ENCODE data around the gene BRSK1.

Gene BRSK1

DNA sequence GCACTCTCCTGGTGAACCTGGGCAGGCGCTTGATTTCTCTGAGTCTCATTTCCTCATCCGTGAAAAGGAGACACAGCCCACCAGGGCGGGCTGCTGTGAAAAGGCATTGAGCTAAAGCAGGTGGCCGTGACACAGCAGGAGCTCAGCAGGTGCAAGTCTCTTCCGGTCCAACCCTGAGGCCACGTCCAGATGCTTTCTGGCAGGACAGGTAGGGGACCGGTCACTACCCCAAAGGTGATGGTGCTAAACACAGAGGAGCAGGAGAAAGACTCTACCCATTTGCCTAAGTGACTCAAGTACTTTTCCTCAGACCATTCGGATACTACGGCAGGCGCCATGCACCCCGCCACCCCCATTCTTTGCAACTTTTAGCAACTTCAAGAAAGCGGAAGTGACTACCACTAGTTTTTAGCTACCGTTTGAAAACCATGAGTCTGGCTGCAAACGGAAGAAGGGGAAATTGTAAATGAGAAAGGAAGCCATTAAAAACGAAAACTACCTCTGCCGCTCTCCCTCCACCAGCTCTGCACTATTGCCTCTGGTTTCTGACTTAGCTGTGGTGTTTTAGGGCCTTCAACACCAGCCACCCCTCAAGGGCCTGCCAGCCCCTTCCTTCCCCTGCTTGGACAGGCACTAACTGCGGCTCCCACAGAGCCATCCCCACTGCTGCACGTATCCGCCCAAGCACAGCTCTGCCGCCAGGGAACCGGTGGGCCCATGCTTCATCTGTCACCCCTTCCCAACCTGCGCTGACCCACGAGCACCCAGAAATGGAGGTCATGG, 29.8 kb upstream of the BRSK1 start:
- Histone ChIP-seq H3K27ac (ENCODE audit: insufficient read depth, low read depth, low read length, poor library complexity, severe bottlenecking) (no peak overlapping the region), H3K4me3 (ENCODE audit: insufficient read depth, low read depth, low read length) (no peak overlapping the region), H3K4me1 (ENCODE audit: control insufficient read depth, insufficient read depth, low read length) (peaks cover 16% of the 10 kb centered on the region), H3K36me3 (ENCODE audit: control insufficient read depth, insufficient read depth, low read length) (no peaks in the 10 kb centered on the region), H3K27me3 (ENCODE audit: control insufficient read depth, insufficient read depth, low read length, poor library complexity, severe bottlenecking) (no peaks in the 10 kb centered on the region), H3K9me3 (ENCODE audit: control insufficient read depth, low read length) (no peaks in the 10 kb centered on the region)
- 87% methylated on average over 23 of the region's 23 CpGs for WGBS, 2 experiments

DNA sequence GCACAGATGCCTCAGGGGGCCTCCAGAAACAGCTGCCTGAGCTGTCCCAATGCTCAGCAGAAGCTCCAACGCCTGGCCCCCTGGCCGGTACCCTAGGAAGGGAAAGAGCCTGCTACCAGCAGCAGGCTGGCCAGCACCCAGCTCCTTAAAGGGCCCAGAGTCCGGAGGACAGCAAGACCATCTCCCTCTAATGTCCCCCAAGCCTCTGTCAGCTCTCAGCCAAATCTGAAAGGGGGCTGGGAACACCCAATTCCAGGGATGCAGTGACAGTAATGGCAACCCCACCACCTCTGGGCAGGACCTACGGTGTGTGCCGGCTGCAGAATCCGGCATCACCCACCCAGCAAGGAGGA, 29.2 kb upstream of the BRSK1 start:
- Histone ChIP-seq H3K9me3 (ENCODE audit: control insufficient read depth, low read length) (no peaks in the 10 kb centered on the region), H3K27me3 (ENCODE audit: control insufficient read depth, insufficient read depth, low read length, poor library complexity, severe bottlenecking) (no peaks in the 10 kb centered on the region), H3K36me3 (ENCODE audit: control insufficient read depth, insufficient read depth, low read length) (no peaks in the 10 kb centered on the region), H3K4me1 (ENCODE audit: control insufficient read depth, insufficient read depth, low read length) (peaks cover 17% of the 10 kb centered on the region), H3K27ac (ENCODE audit: insufficient read depth, low read depth, low read length, poor library complexity, severe bottlenecking) (no peak overlapping the region), H3K4me3 (ENCODE audit: insufficient read depth, low read depth, low read length) (no peak overlapping the region)
- WGBS, 2 experiments: 89 to 94% methylated on average over 6 of the region's 6 CpGs

DNA sequence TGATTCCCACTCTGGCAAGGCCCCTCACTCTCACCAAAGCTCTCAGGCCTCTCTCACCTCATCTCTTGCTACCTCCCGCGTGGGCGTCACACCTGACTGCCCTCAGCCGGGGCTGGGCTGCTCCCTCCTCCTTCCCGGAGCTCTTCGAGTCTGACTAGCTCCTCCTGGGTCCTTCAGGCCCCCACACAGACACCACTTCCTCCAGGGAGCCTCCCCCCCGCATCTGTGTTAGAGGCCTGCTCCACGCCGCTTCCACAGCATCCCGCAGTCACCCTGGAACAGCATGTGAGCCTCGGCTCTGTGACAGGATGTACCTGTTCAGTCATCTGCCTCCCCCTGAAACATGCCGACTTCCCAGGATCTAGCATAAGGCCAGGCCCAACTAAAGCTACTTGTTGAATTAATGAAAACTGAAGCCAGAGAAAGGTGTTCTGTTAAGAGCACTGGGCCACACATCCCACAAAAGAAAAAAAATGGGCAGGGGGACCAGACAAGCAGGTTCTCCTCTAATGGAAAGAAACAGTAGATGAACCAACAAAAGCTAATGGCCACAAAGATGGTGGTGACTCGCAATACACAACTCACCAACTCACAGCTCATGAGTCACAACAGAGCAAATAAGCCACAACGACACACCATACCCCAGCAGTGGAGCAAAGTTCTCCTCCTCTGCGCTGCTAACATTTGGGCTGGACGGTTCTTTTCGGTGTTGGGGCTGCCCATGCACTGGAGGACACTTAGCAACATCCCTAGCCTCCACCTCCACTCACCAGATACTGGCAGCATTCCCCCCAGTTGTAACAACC, 28.0 kb upstream of the BRSK1 start:
- Histone ChIP-seq H3K27ac (ENCODE audit: insufficient read depth, low read depth, low read length, poor library complexity, severe bottlenecking) (no peak overlapping the region), H3K36me3 (ENCODE audit: control insufficient read depth, insufficient read depth, low read length) (no peaks in the 10 kb centered on the region), H3K9me3 (ENCODE audit: control insufficient read depth, low read length) (no peaks in the 10 kb centered on the region), H3K4me3 (ENCODE audit: insufficient read depth, low read depth, low read length) (no peak overlapping the region), H3K27me3 (ENCODE audit: control insufficient read depth, insufficient read depth, low read length, poor library complexity, severe bottlenecking) (no peaks in the 10 kb centered on the region), H3K4me1 (ENCODE audit: control insufficient read depth, insufficient read depth, low read length) (peaks cover 25% of the 10 kb centered on the region)
- 82 to 84% methylated on average over 17 of the region's 17 CpGs for WGBS, 2 experiments

DNA sequence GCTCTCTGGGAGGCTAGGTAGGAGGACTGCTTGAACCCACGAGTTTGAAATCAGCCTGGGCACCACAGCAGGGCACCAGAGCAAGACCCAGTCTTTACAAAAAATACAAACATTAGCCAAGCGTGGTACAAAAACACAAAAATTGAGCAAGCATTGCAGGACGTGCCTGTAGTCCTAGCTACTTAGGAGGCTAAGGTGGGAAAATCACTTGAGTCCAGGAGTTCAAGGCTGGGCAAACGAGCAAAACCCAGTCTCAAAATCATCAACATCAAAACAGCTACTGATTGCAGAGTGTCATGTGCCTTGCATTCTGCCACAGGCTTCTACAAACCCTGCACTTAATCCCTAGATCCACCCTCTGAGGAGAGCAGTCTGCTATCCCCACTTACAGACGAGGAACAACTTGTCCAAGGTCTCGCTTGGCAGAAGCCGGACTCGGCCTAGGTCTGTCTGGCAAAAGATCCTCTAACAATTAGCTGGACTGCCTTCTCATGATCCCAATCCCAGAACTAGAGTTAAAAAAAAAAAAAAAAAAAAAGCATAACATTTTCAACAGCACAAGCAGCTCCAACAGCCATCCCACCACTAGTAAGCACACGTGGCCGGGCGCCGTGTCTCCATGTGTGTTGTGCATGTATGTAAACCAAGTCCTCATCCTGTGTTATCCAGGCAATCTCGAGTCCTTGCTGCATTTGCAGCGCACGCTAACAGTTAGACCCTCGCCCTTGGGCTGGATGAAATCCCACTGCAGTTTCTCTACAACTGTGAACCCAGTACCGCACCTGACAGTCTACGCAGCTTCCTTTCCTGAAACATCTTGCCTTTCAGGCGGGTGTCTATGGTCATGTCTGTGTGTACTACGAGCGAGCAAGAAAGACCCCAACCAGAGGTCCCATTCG, 27.0 kb upstream of the BRSK1 start:
- Histone ChIP-seq H3K27ac (ENCODE audit: insufficient read depth, low read depth, low read length, poor library complexity, severe bottlenecking) (no peak overlapping the region), H3K4me3 (ENCODE audit: insufficient read depth, low read depth, low read length) (peak overlapping the region; percentile 86), H3K4me1 (ENCODE audit: control insufficient read depth, insufficient read depth, low read length) (peaks cover 25% of the 10 kb centered on the region), H3K36me3 (ENCODE audit: control insufficient read depth, insufficient read depth, low read length) (no peaks in the 10 kb centered on the region), H3K9me3 (ENCODE audit: control insufficient read depth, low read length) (no peaks in the 10 kb centered on the region), H3K27me3 (ENCODE audit: control insufficient read depth, insufficient read depth, low read length, poor library complexity, severe bottlenecking) (no peaks in the 10 kb centered on the region)
- WGBS, 2 experiments: 85 to 88% methylated on average over 22 of the region's 22 CpGs

DNA sequence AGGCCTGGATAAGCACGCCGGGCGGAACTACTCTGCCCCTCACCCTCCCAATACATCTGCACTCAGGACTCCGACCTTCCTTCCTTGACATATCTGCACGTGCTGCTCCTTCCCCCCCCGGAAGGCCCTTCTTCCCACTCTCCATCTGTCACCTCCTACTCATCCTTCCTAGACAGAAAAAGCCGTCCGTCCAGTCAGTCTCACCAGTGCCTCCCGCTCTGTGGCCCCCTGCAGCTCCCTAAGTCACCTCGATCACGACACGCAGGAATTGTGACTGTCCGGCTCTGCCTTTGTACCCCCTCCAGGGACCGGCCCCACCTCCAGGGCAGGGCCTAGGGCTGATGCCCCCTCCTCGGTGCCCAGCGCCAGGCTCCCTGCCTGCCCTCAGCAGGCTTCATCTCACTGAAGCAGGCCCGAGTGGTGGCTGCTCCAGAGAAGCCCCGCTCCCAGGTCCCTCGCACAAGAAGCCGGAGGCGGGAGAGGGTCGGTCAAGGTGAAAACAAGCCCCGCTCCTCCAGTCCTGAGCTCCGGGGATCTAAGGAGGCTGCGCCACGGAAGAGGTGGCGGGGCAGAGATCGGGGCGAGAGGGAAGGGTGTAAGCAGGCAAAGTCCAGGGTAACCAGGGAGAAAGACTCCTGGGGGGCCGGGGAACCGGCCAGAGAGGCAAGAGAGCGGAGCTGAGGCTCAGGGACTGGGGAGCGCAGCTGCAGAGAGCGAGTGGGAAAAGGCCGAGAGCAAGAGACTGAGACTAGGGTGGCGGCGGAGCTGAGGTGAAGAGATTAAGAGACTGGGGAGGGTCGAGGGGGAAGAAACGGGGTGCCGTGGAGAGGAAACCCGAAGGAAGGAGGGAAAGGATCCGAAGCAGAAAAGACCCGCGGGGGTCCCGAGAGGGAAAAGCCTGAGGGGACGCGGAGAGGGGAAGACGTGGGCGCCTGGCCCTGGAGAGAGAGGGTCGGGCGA, 26.1 kb upstream of the BRSK1 start:
- H3K4me3 ChIP-seq (ENCODE audit: insufficient read depth, low read depth, low read length): peak overlapping the region; percentile 86
- WGBS, 2 experiments: 12% methylated on average over 51 of the region's 51 CpGs
- no peak overlapping the region for H3K27ac ChIP-seq (ENCODE audit: insufficient read depth, low read depth, low read length, poor library complexity, severe bottlenecking)
- peaks cover 3% of the 10 kb centered on the region for H3K36me3 ChIP-seq (ENCODE audit: control insufficient read depth, insufficient read depth, low read length)
- H3K27me3 ChIP-seq (ENCODE audit: control insufficient read depth, insufficient read depth, low read length, poor library complexity, severe bottlenecking): no peaks in the 10 kb centered on the region
- no peaks in the 10 kb centered on the region for H3K9me3 ChIP-seq (ENCODE audit: control insufficient read depth, low read length)
- H3K4me1 ChIP-seq (ENCODE audit: control insufficient read depth, insufficient read depth, low read length): peaks cover 25% of the 10 kb centered on the region

DNA sequence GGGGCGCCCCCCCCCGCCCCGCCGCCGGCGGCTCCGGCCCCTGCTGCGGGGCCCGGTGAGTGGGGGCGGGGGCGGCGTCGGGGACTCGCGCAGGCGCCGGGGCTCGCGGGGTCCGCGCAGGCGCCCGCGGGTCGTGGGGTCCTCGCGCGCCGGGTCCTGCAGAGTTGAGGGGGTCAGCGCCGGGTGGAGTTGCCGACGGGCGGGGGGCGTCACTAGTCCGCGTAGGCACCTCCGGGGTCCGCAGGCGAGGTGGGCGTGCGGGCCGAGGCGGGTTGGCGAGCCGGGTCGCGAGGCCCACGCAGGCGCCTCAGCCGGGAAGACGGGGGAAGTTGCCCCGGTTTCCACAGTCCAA, 25.3 kb upstream of the BRSK1 start:
- Histone ChIP-seq H3K27ac (ENCODE audit: insufficient read depth, low read depth, low read length, poor library complexity, severe bottlenecking) (no peak overlapping the region), H3K36me3 (ENCODE audit: control insufficient read depth, insufficient read depth, low read length) (peaks cover 3% of the 10 kb centered on the region), H3K4me3 (ENCODE audit: insufficient read depth, low read depth, low read length) (peak overlapping the region; percentile 86), H3K27me3 (ENCODE audit: control insufficient read depth, insufficient read depth, low read length, poor library complexity, severe bottlenecking) (no peaks in the 10 kb centered on the region), H3K9me3 (ENCODE audit: control insufficient read depth, low read length) (no peaks in the 10 kb centered on the region), H3K4me1 (ENCODE audit: control insufficient read depth, insufficient read depth, low read length) (peaks cover 25% of the 10 kb centered on the region)
- WGBS, 2 experiments: 0 to 1% methylated on average over 53 of the region's 53 CpGs

DNA sequence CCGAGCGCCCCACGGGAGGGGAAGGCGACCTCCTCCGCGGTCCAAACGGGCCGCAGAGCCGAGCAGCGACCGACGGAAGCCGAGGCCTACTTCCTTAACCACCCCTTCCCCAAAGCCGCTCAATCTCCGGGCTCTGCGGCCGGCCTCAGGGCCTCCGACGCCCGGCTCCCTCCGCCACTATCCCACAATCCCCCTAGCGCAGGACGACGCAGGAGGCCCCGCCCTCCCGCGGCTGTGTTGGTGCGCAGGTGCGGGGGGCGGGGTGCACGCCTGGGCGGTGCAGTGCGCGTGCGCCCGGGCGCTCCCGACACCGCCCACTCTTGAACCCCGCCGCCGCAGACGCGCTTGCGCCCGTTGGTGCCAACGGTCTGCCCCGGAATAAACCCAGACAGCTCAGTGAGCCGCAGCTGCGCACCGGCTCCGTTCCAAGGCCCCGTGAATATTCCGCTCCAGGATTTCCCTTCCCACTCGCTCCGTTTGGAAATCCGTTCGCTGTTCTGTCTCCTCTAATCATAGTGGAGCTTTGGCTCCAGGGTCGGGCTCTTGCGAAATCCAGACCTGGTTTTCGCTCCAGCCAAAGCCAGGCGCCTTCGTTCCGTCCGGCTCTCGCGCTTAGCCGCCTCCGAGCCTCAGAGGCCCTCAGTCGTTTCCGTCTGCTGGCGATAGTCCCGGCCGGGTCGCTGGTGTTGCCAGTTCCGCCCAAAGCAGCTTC, 24.8 kb upstream of the BRSK1 start, which contains the start of gene PPP6R1:
Gene PPP6R1 (minus strand): TSS at position 190 of the 712 bp plus-strand sequence. CDS start 11,914 bp downstream, outside the sequence.
- 0% methylated on average over 76 of the region's 76 CpGs for WGBS, 2 experiments
- Histone ChIP-seq H3K27ac (ENCODE audit: insufficient read depth, low read depth, low read length, poor library complexity, severe bottlenecking) (peak within 1 kb of the TSS; percentile 92), H3K27me3 (ENCODE audit: control insufficient read depth, insufficient read depth, low read length, poor library complexity, severe bottlenecking) (no peaks in the 10 kb centered on the region), H3K4me3 (ENCODE audit: insufficient read depth, low read depth, low read length) (peak within 1 kb of the TSS; percentile 86), H3K36me3 (ENCODE audit: control insufficient read depth, insufficient read depth, low read length) (peaks cover 3% of the 10 kb centered on the region), H3K4me1 (ENCODE audit: control insufficient read depth, insufficient read depth, low read length) (peaks cover 25% of the 10 kb centered on the region), H3K9me3 (ENCODE audit: control insufficient read depth, low read length) (no peaks in the 10 kb centered on the region)

DNA sequence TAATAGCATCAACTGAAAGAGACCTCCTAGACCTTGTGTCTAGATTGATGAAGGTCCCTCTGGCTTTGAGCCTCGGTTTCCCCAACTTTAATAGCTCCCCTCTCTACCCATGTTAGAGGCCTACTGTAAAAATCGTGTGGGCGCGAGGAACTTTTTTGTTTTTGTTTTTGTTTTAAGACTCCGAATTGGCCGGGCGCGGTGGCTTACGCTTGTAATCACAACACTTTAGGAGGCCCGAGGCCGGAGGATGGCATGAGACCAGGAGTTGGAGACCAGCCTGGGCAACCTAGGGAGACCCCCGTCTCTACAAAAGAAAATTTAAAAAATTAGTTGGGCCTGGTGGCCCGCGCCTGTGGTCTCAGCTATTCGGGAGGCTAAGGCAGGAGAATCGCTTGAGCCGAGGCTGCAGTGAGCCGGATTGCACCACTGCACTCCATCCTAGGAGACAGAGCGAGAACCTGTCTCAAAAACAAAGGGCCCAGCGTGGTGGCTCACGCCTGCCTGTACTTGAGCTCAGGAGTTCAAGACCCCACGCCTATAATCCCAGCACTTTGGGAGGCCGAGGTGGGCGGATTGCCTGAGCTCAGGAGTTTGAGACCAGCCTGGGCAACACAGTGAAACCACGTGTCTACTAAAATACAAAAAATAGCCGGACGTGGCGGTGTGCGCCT, 24.1 kb upstream of the BRSK1 start:
- H3K9me3 ChIP-seq (ENCODE audit: control insufficient read depth, low read length): no peaks in the 10 kb centered on the region
- peak overlapping the region; percentile 92 for H3K27ac ChIP-seq (ENCODE audit: insufficient read depth, low read depth, low read length, poor library complexity, severe bottlenecking)
- H3K4me1 ChIP-seq (ENCODE audit: control insufficient read depth, insufficient read depth, low read length): peaks cover 25% of the 10 kb centered on the region
- H3K4me3 ChIP-seq (ENCODE audit: insufficient read depth, low read depth, low read length): peak overlapping the region; percentile 86
- no peaks in the 10 kb centered on the region for H3K27me3 ChIP-seq (ENCODE audit: control insufficient read depth, insufficient read depth, low read length, poor library complexity, severe bottlenecking)
- H3K36me3 ChIP-seq (ENCODE audit: control insufficient read depth, insufficient read depth, low read length): peaks cover 3% of the 10 kb centered on the region
- WGBS, 2 experiments: 43 to 47% methylated on average over 29 of the region's 29 CpGs

Measured in ectodermal cell (in vitro differentiated cells).